Measurements from ENCODE around the gene PIK3CD. TPM values are rescaled to one million over a fixed set of nuclear protein-coding genes. Genes with fewer than 3 reads are reported as not detected.
A peak's percentile ranks its signal among the peaks of the same experiment; 100 is the strongest.

Gene PIK3CD
- total RNA-seq, 4 donors from 2014 or later, result 4.2 to 5.4 (median 5.0) TPM

- intact Hi-C loops (cut with DNase I; ENCODE audit: low total_unique reads), result no loop called here
- peak overlapping the region; percentile 54 for H3K4me3 ChIP-seq (ENCODE audit: low read depth, poor library complexity, severe bottlenecking)
- no peak for TF ChIP-seq POLR2A (IDR thresholded peaks at IDR 0.05)
- TF ChIP-seq, protein P1, sequence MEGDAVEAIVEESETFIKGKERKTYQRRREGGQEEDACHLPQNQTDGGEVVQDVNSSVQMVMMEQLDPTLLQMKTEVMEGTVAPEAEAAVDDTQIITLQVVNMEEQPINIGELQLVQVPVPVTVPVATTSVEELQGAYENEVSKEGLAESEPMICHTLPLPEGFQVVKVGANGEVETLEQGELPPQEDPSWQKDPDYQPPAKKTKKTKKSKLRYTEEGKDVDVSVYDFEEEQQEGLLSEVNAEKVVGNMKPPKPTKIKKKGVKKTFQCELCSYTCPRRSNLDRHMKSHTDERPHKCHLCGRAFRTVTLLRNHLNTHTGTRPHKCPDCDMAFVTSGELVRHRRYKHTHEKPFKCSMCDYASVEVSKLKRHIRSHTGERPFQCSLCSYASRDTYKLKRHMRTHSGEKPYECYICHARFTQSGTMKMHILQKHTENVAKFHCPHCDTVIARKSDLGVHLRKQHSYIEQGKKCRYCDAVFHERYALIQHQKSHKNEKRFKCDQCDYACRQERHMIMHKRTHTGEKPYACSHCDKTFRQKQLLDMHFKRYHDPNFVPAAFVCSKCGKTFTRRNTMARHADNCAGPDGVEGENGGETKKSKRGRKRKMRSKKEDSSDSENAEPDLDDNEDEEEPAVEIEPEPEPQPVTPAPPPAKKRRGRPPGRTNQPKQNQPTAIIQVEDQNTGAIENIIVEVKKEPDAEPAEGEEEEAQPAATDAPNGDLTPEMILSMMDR (IDR thresholded peaks at IDR 0.05), result no peak
- WGBS, 2 donors, result 1 to 2% methylated on average over 29 to 38 of the region's 42 CpGs
- DNase-seq (ENCODE audit: low spot score in 2 of 2), result peak; percentile 22 to 87
These were observed 35.8 kb downstream of the PIK3CD start for GRCh38 chr1:9687120-9687873.

DNA sequence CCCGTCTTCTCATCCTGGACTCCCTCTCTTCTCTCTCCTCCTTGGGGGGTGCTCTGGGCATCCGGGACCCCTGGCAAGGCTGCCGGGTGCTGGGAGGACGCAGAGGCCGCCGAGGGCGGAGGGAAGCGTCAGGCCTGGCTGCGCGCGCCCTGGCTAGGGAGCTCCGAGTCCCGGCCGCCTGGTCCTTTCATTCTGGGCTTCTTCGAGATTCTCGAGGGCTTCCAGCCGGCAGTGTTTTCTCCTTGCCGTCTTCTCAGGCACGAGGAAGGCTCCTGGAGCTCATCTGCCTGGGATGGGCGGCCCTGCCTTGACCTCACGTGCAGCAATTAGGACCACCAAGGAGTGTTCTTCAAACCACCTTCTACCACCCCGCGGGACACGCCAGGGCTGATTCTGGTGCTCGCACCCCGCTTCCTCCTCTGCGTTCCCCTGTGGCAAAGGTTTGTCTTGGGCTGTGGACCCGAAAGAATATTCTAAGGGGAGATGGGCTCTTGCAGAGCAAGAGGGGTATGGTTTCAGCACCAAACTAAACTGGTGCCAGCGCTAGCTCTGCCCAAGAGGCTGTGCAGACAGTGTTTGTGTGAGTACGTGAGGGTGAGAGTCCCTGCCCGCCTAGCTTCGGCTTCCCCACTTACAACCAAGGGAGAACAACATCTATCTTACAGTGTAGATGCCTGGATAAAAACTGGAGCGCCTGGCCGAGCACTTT, 36.5 kb downstream of the PIK3CD start:
- peak overlapping the region; percentile 54 for H3K4me3 ChIP-seq (ENCODE audit: low read depth, poor library complexity, severe bottlenecking)
- DNase-seq (ENCODE audit: low spot score in 2 of 2), result no peak
- WGBS, 2 donors, result 3 to 4% methylated on average over 26 to 32 of the region's 34 CpGs
- TF ChIP-seq, protein P1 (IDR thresholded peaks at IDR 0.05), result no peak
- TF ChIP-seq POLR2A (IDR thresholded peaks at IDR 0.05), result no peak
- intact Hi-C loops (cut with DNase I; ENCODE audit: low total_unique reads), result no loop called here

- intact Hi-C loops (cut with DNase I; ENCODE audit: low total_unique reads), result no loop called here
- WGBS, 2 donors, result 44 to 48% methylated on average over 14 of the region's 14 CpGs
- no peak overlapping the region for H3K4me3 ChIP-seq (ENCODE audit: low read depth, poor library complexity, severe bottlenecking)
- TF ChIP-seq POLR2A (IDR thresholded peaks at IDR 0.05), result no peak
- TF ChIP-seq, protein P1 (IDR thresholded peaks at IDR 0.05), result no peak
- DNase-seq (ENCODE audit: low spot score in 2 of 2), result no peak
These were observed 37.1 kb downstream of the PIK3CD start for GRCh38 chr1:9688599-9688998.

DNA sequence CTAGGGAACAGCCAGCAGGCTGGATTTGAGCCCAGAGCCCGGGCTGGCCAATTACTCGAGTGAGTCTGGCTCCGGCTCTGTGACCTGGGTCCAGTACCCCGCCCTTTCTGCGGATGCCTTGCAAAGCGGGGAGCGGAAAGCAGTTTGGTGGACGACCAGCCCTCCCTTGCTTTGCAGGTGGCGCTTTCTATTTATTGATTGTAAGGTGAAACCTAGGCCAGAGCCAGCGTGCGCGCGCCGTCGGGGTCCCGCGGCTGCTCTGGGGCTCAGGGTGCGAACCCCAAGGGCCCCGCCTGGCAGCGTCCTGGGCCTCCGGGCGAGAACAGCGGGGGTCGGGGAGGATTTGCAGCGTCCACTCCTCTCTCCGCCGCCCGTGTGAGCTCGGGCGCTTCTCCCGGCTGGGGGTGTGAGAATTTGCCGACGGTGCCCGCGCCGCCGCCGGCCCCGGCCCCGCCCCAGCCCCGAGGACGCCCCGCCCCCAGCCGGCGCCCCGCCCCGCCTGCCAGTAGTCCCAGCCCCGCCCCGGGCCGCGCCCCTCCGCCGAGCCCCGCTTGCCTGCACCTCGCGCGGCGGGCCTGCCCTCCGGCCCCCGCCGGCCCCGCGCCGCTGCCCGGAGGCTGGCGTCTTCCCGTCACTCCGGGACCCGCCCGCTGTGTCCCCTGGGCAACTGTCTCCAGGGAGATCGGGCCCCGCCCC, 37.6 kb downstream of the PIK3CD start:
- no peak for TF ChIP-seq POLR2A (IDR thresholded peaks at IDR 0.05)
- TF ChIP-seq, protein P1 (IDR thresholded peaks at IDR 0.05), result no peak
- peak; percentile 63 to 96 for DNase-seq (ENCODE audit: low spot score in 2 of 2)
- intact Hi-C loops (cut with DNase I; ENCODE audit: low total_unique reads), result no loop called here
- H3K4me3 ChIP-seq (ENCODE audit: low read depth, poor library complexity, severe bottlenecking), result peak overlapping the region; percentile 36
- 2 to 4% methylated on average over 11 to 18 of the region's 72 CpGs for WGBS, 2 donors

DNA sequence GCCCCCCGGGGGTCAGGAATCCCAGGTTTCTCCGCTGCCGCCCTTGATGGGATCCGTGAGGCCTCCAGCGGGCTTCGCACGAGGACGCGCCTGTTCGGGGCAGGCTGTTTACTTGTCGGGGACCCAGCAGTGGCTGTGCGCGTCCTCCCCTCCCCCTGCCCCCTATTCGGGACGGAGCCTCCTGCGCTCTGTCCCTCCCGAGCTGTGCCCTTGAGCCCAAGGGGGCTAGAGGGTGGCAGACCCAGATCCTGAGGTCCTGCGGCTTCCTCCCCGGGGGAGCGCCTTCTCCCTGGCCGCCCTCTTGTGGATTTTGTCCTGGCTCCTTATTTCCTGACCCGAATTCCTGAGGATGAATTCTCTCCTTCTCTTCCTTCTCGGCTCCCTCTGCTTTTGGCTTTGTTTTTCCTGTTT, 38.4 kb downstream of the PIK3CD start:
- intact Hi-C loops (cut with DNase I; ENCODE audit: low total_unique reads), result no loop called here
- WGBS, 2 donors, result 13 to 15% methylated on average over 19 to 23 of the region's 23 CpGs
- TF ChIP-seq POLR2A (IDR thresholded peaks at IDR 0.05), result no peak
- TF ChIP-seq, protein P1 (IDR thresholded peaks at IDR 0.05), result no peak
- peak in 1 of 2 donors; percentile 86 for DNase-seq (ENCODE audit: low spot score in 2 of 2)
- peak overlapping the region; percentile 11 for H3K4me3 ChIP-seq (ENCODE audit: low read depth, poor library complexity, severe bottlenecking)
